Glomerular endothelial cell (primary cell): ENCODE data around the gene TAF1C. TPM values are rescaled to one million over a fixed set of nuclear protein-coding genes. Genes with fewer than 3 reads are reported as not detected.

Experiments used
- DNase-seq: peaks from one replicate; pipeline ENCODE4 v3.0.0-alpha.2; 2011; ENCODE audit warnings: low read depth, low spot score; ENCODE audit errors: extremely low read depth
- total RNA-seq: library from RNA; depleted of rRNA; stranded (reverse); fragments of >200 nt; gene quantifications from 2 replicates; pipeline ENCODE4 v1.2.3, GENCODE V29; 2015

The TAF1C gene
- total RNA-seq, 1 donor from 2014 or later = 62.0 TPM

- no peak for DNase-seq
Observed at GRCh38 chr16:84132527-84133285, 54.2 kb downstream of the TAF1C start.

DNA sequence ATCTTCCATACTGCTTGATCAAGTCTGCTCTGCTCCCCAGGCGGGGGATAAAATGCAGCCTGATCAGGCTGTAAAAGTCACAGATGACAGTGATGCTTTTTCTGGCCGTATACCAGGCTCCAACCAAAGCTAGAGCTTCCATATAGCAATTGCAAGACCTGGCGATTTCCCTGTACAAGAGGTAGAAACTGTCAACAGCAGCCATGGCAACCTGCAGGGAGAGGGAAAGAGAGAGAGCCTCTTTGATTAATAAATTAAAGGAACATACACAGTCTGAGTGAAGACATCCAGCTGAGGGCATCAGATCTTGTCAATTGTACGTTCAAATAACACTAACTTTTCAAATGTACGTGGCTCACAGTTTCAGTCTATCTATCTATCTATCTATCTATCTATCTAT is 55.7 kb downstream of the TAF1C start:
- DNase-seq = no peak

Other genes starting within 250 kb of the TAF1C start
- gene OSGIN1, start 233.8 kb downstream of the TAF1C start, total RNA-seq = 4.1 and 12.9 TPM in 2 replicates
- gene NECAB2, start 218.8 kb downstream of the TAF1C start, total RNA-seq = not detected in 2 replicates
- gene SLC38A8, start 144.3 kb downstream of the TAF1C start, total RNA-seq = not detected in 2 replicates
- 107 and 122 TPM in 2 replicates for gene MBTPS1, start 70.1 kb downstream of the TAF1C start, total RNA-seq
- gene HSDL1, start 41.9 kb downstream of the TAF1C start, total RNA-seq = 19.1 and 23.7 TPM in 2 replicates
- not detected in 2 replicates for gene DNAAF1, start 41.7 kb downstream of the TAF1C start, total RNA-seq
- gene ADAD2, start 4.1 kb upstream of the TAF1C start, total RNA-seq = 0.06 TPM in 1 of 2 replicates, not detected in the other
- gene KCNG4, start 53.0 kb upstream of the TAF1C start, total RNA-seq = not detected in 2 replicates
- gene WFDC1, start 107.8 kb upstream of the TAF1C start, total RNA-seq = not detected in 2 replicates
- 0.10 TPM in 1 of 2 replicates, not detected in the other for gene ATP2C2, start 181.5 kb upstream of the TAF1C start, total RNA-seq